GM23248 (cell line): ENCODE results near the gene RIPPLY3. TPM values are rescaled to one million over a fixed set of nuclear protein-coding genes. Genes with fewer than 3 reads are reported as not detected.
"Not testable (repeated sequence)": the region's sequence is repeated elsewhere in the genome, so short reads cannot be mapped to it uniquely, and the experiment has no call there.

Experiments
- DNase-seq: peaks from one replicate; pipeline ENCODE4 v3.0.0-alpha.2; 2015
- H2AFZ ChIP-seq: fragments of 200-600 bp; sonication (generic); 2 replicates; pipeline ENCODE4 v1.6.1; 2016; ENCODE audit warnings: antibody characterized with exemption
- H3F3A ChIP-seq: fragments of 200-600 bp; sonication (generic); 2 replicates; pipeline ENCODE4 v1.6.1; 2016; ENCODE audit warnings: mild to moderate bottlenecking, antibody characterized with exemption, mixed run types; ENCODE audit not compliant: insufficient read depth
- H3K27ac ChIP-seq: fragments of 200-600 bp; sonication (generic); 2 replicates; pipeline ENCODE4 v1.5.1; 2016; ENCODE audit warnings: mild to moderate bottlenecking
- H3K27me3 ChIP-seq: fragments of 200-600 bp; sonication (generic); replicated peaks from 2 replicates; pipeline ENCODE4 v1.6.1; 2016; ENCODE audit warnings: mild to moderate bottlenecking; ENCODE audit not compliant: insufficient read depth
- H3K36me3 ChIP-seq: fragments of 200-600 bp; sonication (generic); 2 replicates; pipeline ENCODE4 v1.6.1; 2016; ENCODE audit warnings: low read depth, mild to moderate bottlenecking
- H3K4me1 ChIP-seq: fragments of 200-600 bp; sonication (generic); 2 replicates; pipeline ENCODE4 v1.6.1; 2016; ENCODE audit warnings: mild to moderate bottlenecking; ENCODE audit not compliant: insufficient read depth
- H3K4me2 ChIP-seq: fragments of 200-600 bp; sonication (generic); one replicate; pipeline ENCODE4 v1.6.1; 2016; ENCODE audit warnings: mild to moderate bottlenecking; ENCODE audit not compliant: unreplicated experiment
- H3K4me3 ChIP-seq: fragments of 200-600 bp; sonication (generic); 2 replicates; pipeline ENCODE4 v1.5.1; 2016; ENCODE audit warnings: mild to moderate bottlenecking
- H3K79me2 ChIP-seq: fragments of 200-600 bp; sonication (generic); 2 replicates; pipeline ENCODE4 v1.6.1; 2016; ENCODE audit warnings: mild to moderate bottlenecking; ENCODE audit not compliant: insufficient read depth
- H3K9ac ChIP-seq: fragments of 200-600 bp; sonication (generic); 2 replicates; pipeline ENCODE4 v1.6.1; 2016; ENCODE audit warnings: mild to moderate bottlenecking
- H3K9me2 ChIP-seq: fragments of 200-600 bp; sonication (generic); 2 replicates; pipeline ENCODE4 v1.6.1; 2016; ENCODE audit warnings: mixed run types, mild to moderate bottlenecking, moderate library complexity; ENCODE audit not compliant: insufficient read depth
- H3K9me3 ChIP-seq: fragments of 200-600 bp; sonication (generic); one replicate; pipeline ENCODE4 v1.6.1; 2017; ENCODE audit warnings: low read depth
- H4K20me1 ChIP-seq: fragments of 200-600 bp; sonication (generic); 2 replicates; pipeline ENCODE4 v1.6.0; 2016; ENCODE audit not compliant: insufficient read depth
- EZH2 ChIP-seq: fragments of 200-600 bp; sonication (generic); IDR thresholded peaks from 2 replicates; pipeline ENCODE4 v1.6.1; 2018; ENCODE audit warnings: antibody characterized with exemption, mild to moderate bottlenecking; ENCODE audit not compliant: insufficient read depth, poor library complexity, severe bottlenecking
- EZH2phosphoT487 ChIP-seq: fragments of 200-600 bp; sonication (generic); IDR thresholded peaks from 2 replicates; pipeline ENCODE4 v1.6.1; 2018; ENCODE audit warnings: antibody characterized with exemption, moderate library complexity, mild to moderate bottlenecking, low read depth; ENCODE audit not compliant: insufficient read depth
- WGBS, 2 experiments: methylation state at CpG; one replicate each; pipeline ENCODE4 v1.1.6; 2015 to 2017; ENCODE audit warnings: low lambda C conversion rate in 2 of 2, low coverage in 1 of 2; ENCODE audit errors: missing lambda C conversion rate in 2 of 2; 5-methylcytosine and 5-hydroxymethylcytosine counted together
- in situ Hi-C: fragments of 300-500 bp; cut with MboI; formaldehyde crosslinking; loops from 2 replicates; pipeline ENCODE4 v1.15.0; 2020
- polyA plus RNA-seq: library from polyadenylated mRNA; unstranded; fragments of >200 nt; fragmentation: Nextera tagmentation; extraction: Ambion mirVana; gene quantifications from 2 replicates; pipeline ENCODE4 v1.2.1, GENCODE V29; 2016
- total RNA-seq: library from RNA; depleted of rRNA; stranded (reverse); fragments of >200 nt; shearing (Covaris generic); gene quantifications from 2 replicates; pipeline ENCODE4 v1.2.3, GENCODE V29; 2014

Gene RIPPLY3
- total and polyA plus RNA-seq, 2 experiments from 2014 or later: not detected

DNA sequence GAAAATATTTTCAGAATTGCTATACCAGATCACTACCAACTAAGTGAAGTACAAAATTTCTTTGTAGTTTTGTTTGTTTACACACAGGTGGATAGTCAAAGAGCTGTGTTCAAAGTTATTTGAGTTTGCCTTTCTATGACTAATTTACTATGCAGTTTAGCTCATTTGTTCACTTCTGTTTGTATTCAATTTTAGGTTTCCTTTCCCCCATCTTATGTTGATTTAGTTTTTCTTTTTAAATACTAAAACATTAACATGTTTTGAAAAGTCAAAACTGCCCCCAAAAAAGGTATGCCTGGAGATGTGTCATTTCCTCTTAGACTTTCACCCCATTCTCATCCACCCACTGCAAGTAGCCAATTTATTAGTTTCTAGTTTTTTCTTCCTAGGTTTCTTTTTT lies 18.7 kb upstream of the RIPPLY3 start:
- Histone ChIP-seq H3K79me2 (no peaks in the 10 kb centered on the region), H3K27me3 (no peaks in the 10 kb centered on the region), H3K9ac (no peak overlapping the region), H3K4me3 (no peak overlapping the region), H3K27ac (no peak overlapping the region), H2AFZ (peak overlapping the region; percentile 45; the same call in 1 of the 2 replicates), H3K9me2 (no peaks in the 10 kb centered on the region), H3F3A (peaks cover 20% of the 10 kb centered on the region), H4K20me1 (no peaks in the 10 kb centered on the region), H3K9me3 (no peaks in the 10 kb centered on the region), H3K36me3 (no peaks in the 10 kb centered on the region), H3K4me1 (peaks cover 7% of the 10 kb centered on the region), H3K4me2 (no peak overlapping the region)
- in situ Hi-C loops: no loop called here
- no peak for DNase-seq
- TF ChIP-seq EZH2 (no peak), EZH2phosphoT487 (no peak)

DNA sequence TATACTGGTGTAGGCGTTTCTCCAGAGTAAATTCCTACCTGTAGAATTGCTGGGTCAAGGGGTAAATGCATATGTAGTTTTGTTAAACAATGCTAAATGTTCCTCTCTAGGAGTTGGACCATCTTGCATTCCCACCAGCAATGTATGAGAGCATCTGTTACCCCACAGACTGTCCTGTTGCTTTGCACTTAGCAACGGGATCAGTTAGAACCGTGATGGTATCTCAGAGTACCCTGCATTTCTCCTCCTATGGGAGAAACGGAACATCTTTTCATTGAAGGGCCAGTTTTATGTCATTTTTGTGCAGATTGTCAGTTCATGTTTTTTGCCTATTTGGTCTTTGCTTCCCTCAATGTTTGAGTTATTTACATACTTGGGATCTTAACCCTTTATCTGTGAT lies 18.0 kb upstream of the RIPPLY3 start:
- WGBS, 2 experiments: 66 to 67% methylated on average over 4 of the region's 4 CpGs
- Histone ChIP-seq H3F3A (peaks cover 20% of the 10 kb centered on the region), H3K4me2 (no peak overlapping the region), H2AFZ (0 out of 2 replicates have a peak overlapping the region, but pooled peaks have one; percentile 45), H3K27ac (0 out of 2 replicates have a peak overlapping the region, but pooled peaks have one; percentile 7), H3K4me1 (peaks cover 7% of the 10 kb centered on the region), H3K36me3 (no peaks in the 10 kb centered on the region), H3K9ac (no peak overlapping the region), H3K27me3 (no peaks in the 10 kb centered on the region), H3K9me2 (no peaks in the 10 kb centered on the region), H4K20me1 (no peaks in the 10 kb centered on the region), H3K9me3 (no peaks in the 10 kb centered on the region), H3K79me2 (no peaks in the 10 kb centered on the region), H3K4me3 (no peak overlapping the region)
- TF ChIP-seq EZH2 (no peak), EZH2phosphoT487 (no peak)
- in situ Hi-C loops: no loop called here
- DNase-seq: no peak

DNA sequence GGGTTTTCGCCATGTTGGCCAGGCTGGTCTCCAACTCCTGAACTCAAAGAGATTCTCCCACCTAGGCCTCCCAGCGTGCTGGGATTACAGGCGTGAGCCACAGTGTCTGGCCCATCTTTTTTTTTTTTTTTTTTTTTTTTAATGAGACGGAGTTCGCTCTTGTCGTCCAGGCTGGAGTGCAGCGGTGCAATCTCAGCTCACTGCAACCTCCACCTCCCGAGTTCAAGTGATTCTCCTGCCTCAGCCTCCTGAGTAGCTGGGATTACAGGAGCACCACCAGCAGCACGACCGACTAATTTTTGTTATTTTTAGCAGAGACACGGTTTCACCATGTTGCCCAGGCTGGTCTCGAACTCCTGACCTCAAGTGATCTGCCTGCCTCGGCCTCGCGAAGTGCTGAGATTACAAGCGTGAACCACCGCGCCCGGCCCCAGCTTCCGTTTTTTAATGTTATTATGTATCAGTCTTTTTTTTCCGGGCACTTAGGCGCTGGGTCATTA lies 17.3 kb upstream of the RIPPLY3 start:
- H3K36me3 ChIP-seq, H4K20me1 ChIP-seq, H3K9me3 ChIP-seq, H3K27me3 ChIP-seq, H3K9me2 ChIP-seq, H3K79me2 ChIP-seq, H3K4me1 ChIP-seq, in situ Hi-C loops, DNase-seq: not testable (repeated sequence)
- WGBS, 2 experiments: 36 to 38% methylated on average over 22 of the region's 22 CpGs
- H3K9ac ChIP-seq: peak overlapping the region; percentile 79
- peak overlapping the region; percentile 55 for H3K27ac ChIP-seq
- peak overlapping the region; percentile 68 for H3K4me3 ChIP-seq
- peaks cover 20% of the 10 kb centered on the region for H3F3A ChIP-seq
- peak overlapping the region; percentile 69 for H3K4me2 ChIP-seq
- peak overlapping the region; percentile 91 for H2AFZ ChIP-seq

DNA sequence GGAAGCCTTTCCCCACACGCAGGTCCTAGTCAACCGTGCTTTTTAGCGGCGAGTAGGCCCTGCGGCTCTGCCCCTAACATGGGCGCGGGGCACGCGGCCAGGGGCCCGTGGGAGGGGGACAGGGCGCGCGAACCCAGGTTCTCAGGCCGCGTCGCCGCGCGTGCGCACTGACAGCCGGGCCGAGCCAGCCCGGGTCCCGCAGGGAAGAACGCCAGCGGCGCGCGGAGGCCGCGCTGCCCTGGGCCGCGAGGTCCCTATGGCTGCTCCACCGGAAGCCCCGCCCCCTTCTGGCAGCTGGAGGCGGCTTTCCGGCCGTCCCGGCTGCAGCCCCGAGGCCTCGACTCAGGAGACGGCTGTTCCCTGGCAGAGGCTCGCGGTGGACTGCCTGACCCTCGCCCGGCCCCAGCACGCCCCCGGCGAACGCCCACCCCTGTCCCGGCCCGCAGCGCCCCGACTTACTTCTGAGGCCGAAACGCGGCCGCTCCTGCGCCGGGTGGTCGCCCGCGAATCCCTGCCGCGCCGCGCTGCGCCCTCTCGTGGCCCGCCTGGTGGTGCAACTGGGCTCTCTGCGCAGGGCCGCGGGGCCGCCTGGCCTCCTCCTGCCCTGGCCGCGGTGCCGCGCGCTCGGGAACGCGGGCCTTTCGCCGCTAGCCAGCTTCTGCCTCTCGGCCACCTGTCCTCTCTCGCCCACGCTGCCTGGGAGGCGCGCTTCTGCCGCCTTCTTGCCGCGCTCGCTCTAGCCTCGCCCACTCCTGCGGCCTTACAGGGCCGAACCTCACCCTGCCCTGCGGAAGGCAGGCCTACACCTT lies 16.6 kb upstream of the RIPPLY3 start:
- H3K79me2 ChIP-seq: no peaks in the 10 kb centered on the region
- TF ChIP-seq EZH2 (no peak), EZH2phosphoT487 (no peak)
- peak overlapping the region; percentile 68 for H3K4me3 ChIP-seq
- H3K9ac ChIP-seq: peak overlapping the region; percentile 79
- DNase-seq: peak; percentile 95
- peak overlapping the region; percentile 91 for H2AFZ ChIP-seq
- no peaks in the 10 kb centered on the region for H3K36me3 ChIP-seq
- H3K27me3 ChIP-seq: no peaks in the 10 kb centered on the region
- peaks cover 7% of the 10 kb centered on the region for H3K4me1 ChIP-seq
- H3K4me2 ChIP-seq: peak overlapping the region; percentile 69
- WGBS, 2 experiments: 18 to 21% methylated on average over 32 to 85 of the region's 97 CpGs
- H4K20me1 ChIP-seq: no peaks in the 10 kb centered on the region
- H3K9me2 ChIP-seq: no peaks in the 10 kb centered on the region
- peaks cover 20% of the 10 kb centered on the region for H3F3A ChIP-seq
- in situ Hi-C loops: no loop called here
- peak overlapping the region; percentile 55 for H3K27ac ChIP-seq
- no peaks in the 10 kb centered on the region for H3K9me3 ChIP-seq
